Endodermal cell (in vitro differentiated cells): ENCODE measurements around the gene NEGR1. TPM values are rescaled to one million over a fixed set of nuclear protein-coding genes. Genes with fewer than 3 reads are reported as not detected.

ENCODE experiments used
- DNase-seq: peaks from one replicate; pipeline ENCODE4 v3.0.0-alpha.2; 2017
- H3K27ac ChIP-seq: 2 replicates; pipeline ENCODE4 v1.5.1; 2013; ENCODE audit warnings: mild to moderate bottlenecking, low read depth, low read length, moderate library complexity
- H3K27me3 ChIP-seq: 2 replicates; pipeline ENCODE4 v1.6.1; 2013; ENCODE audit warnings: mild to moderate bottlenecking, low read length, moderate library complexity; ENCODE audit not compliant: insufficient read depth, control insufficient read depth, poor library complexity, severe bottlenecking
- H3K36me3 ChIP-seq: 2 replicates; pipeline ENCODE4 v1.7.0; 2013; ENCODE audit warnings: mild to moderate bottlenecking, low read length, moderate library complexity; ENCODE audit not compliant: control insufficient read depth, insufficient read depth
- H3K4me1 ChIP-seq: one replicate; pipeline ENCODE4 v1.7.0; 2013; ENCODE audit warnings: low read length; ENCODE audit not compliant: control insufficient read depth, insufficient read depth
- H3K4me3 ChIP-seq: 2 replicates; pipeline ENCODE4 v1.5.1; 2013; ENCODE audit warnings: mild to moderate bottlenecking, low read length, moderate library complexity
- H3K9ac ChIP-seq: 2 replicates; pipeline ENCODE4 v1.6.1; 2013; ENCODE audit warnings: mild to moderate bottlenecking, low read length, moderate library complexity; ENCODE audit not compliant: poor library complexity, severe bottlenecking; ENCODE audit errors: extremely low read depth
- H3K9me3 ChIP-seq: 2 replicates; pipeline ENCODE4 v1.6.1; 2013; ENCODE audit warnings: mild to moderate bottlenecking, low read length, moderate library complexity; ENCODE audit not compliant: control insufficient read depth
- H3K27ac Mint-ChIP-seq: 2 replicates; pipeline ENCODE4 v1.8.0; 2020; ENCODE audit warnings: mixed read lengths
- H3K27me3 Mint-ChIP-seq: 2 replicates; pipeline ENCODE4 v1.8.0; 2021; ENCODE audit warnings: mild to moderate bottlenecking, mixed read lengths; ENCODE audit not compliant: insufficient read depth
- H3K36me3 Mint-ChIP-seq: 2 replicates; pipeline ENCODE4 v1.8.0; 2020; ENCODE audit warnings: low read depth, mixed read lengths
- H3K4me1 Mint-ChIP-seq: 2 replicates; pipeline ENCODE4 v1.8.0; 2020; ENCODE audit warnings: mixed read lengths
- H3K4me3 Mint-ChIP-seq: 2 replicates; pipeline ENCODE4 v1.8.0; 2020; ENCODE audit warnings: mild to moderate bottlenecking, moderate library complexity, mixed read lengths
- H3K9me3 Mint-ChIP-seq: 2 replicates; pipeline ENCODE4 v1.8.0; 2020; ENCODE audit warnings: mild to moderate bottlenecking, mixed read lengths
- CTCF ChIP-seq: fragments of 200-600 bp; sonication (generic); conservative IDR thresholded peaks from 2 replicates; pipeline ENCODE4 v1.5.0; 2021; ENCODE audit warnings: antibody characterized with exemption, mild to moderate bottlenecking
- WGBS, 2 experiments: methylation state at CpG; one replicate each; pipeline versions ENCODE4 v1.1.5 to v1.1.7; 2013; ENCODE audit warnings: missing lambda C conversion rate in 2 of 2, mixed read lengths in 1 of 2; ENCODE audit not compliant: insufficient coverage in 1 of 2, insufficient read length in 1 of 2; 5-methylcytosine and 5-hydroxymethylcytosine counted together
- total RNA-seq, 2 donors: library from RNA; stranded (reverse); fragmentation: NEBNext Ultra II Directional in 1 of 2; extraction: Animal tissue kit (Norgen Biotek cat#: 25700) in 1 of 2; gene quantifications; 2 replicates in 1 of 2; 3 replicates in 1 of 2; pipeline ENCODE4 v1.2.1, GENCODE V29; 2021

Gene NEGR1
- total RNA-seq, 2 donors from 2014 or later = 1.5 to 2.1 TPM

- Mint-ChIP-seq H3K27ac (no peak overlapping the region), H3K36me3 (no peaks in the 10 kb centered on the region)
These were observed 658.5 kb downstream of the NEGR1 start for GRCh38 chr1:71623888-71624287.

GRCh38 chr1:71621785-71622184 is 660.6 kb downstream of the NEGR1 start:
- H3K4me1 ChIP-seq = no peaks in the 10 kb centered on the region
- H3K36me3 ChIP-seq = no peaks in the 10 kb centered on the region
- no peaks in the 10 kb centered on the region for H3K27me3 Mint-ChIP-seq
- DNase-seq = no peak
- no peaks in the 10 kb centered on the region for H3K36me3 Mint-ChIP-seq
- H3K27ac ChIP-seq = no peak overlapping the region
- H3K9me3 ChIP-seq = no peaks in the 10 kb centered on the region
- peaks cover 9% of the 10 kb centered on the region for H3K9me3 Mint-ChIP-seq
- no peaks in the 10 kb centered on the region for H3K27me3 ChIP-seq
- H3K4me3 ChIP-seq = no peak overlapping the region
- 86 to 100% methylated on average over 1 of the region's 1 CpG for WGBS, 2 experiments
- no peaks in the 10 kb centered on the region for H3K4me1 Mint-ChIP-seq
- no peak for TF ChIP-seq CTCF
- H3K4me3 Mint-ChIP-seq = no peak overlapping the region
- H3K9ac ChIP-seq = no peak overlapping the region
- no peak overlapping the region for H3K27ac Mint-ChIP-seq

More at GRCh38 chr1:71623888-71624287, 658.5 kb downstream of the NEGR1 start:
- no peaks in the 10 kb centered on the region for H3K4me1 ChIP-seq
- H3K9me3 ChIP-seq = no peaks in the 10 kb centered on the region
- no peaks in the 10 kb centered on the region for H3K27me3 Mint-ChIP-seq
- peaks cover 11% of the 10 kb centered on the region for H3K9me3 Mint-ChIP-seq
- H3K4me3 Mint-ChIP-seq = no peak overlapping the region
- no peaks in the 10 kb centered on the region for H3K4me1 Mint-ChIP-seq
- H3K27ac ChIP-seq = no peak overlapping the region
- no peak for DNase-seq
- no peaks in the 10 kb centered on the region for H3K27me3 ChIP-seq
- TF ChIP-seq CTCF = no peak
- no peak overlapping the region for H3K4me3 ChIP-seq
- H3K36me3 ChIP-seq = no peaks in the 10 kb centered on the region
- no peak overlapping the region for H3K9ac ChIP-seq
- WGBS, 2 experiments = 83 to 95% methylated on average over 1 of the region's 1 CpG

- TF ChIP-seq CTCF = no peak
- DNase-seq = no peak
- no peaks in the 10 kb centered on the region for H3K27me3 ChIP-seq
- no peak overlapping the region for H3K9ac ChIP-seq
- Mint-ChIP-seq H3K27me3 (no peaks in the 10 kb centered on the region), H3K36me3 (no peaks in the 10 kb centered on the region), H3K4me3 (no peak overlapping the region), H3K9me3 (peaks cover 11% of the 10 kb centered on the region), H3K27ac (no peak overlapping the region), H3K4me1 (no peaks in the 10 kb centered on the region)
- 91 to 100% methylated on average over 1 to 3 of the region's 3 CpGs for WGBS, 2 experiments
- H3K9me3 ChIP-seq = peaks cover 7% of the 10 kb centered on the region
- no peak overlapping the region for H3K4me3 ChIP-seq
- H3K36me3 ChIP-seq = no peaks in the 10 kb centered on the region
- H3K27ac ChIP-seq = no peak overlapping the region
- H3K4me1 ChIP-seq = no peaks in the 10 kb centered on the region
These were observed 663.4 kb downstream of the NEGR1 start for GRCh38 chr1:71618766-71619530.
